Stimulated activated CD8-positive, alpha-beta memory T cell treated with anti-CD3 and anti-CD28 coated beads, Interleukin-7, amount 100 ng/mL, for 24 hours (primary cell): ENCODE results near the gene ANKRD39.
"Not testable (repeated sequence)": the region's sequence is repeated elsewhere in the genome, so short reads cannot be mapped to it uniquely, and the experiment has no call there.

ENCODE experiments used
- DNase-seq: peaks from one replicate; pipeline ENCODE4 v3.0.0-alpha.2; 2020; ENCODE audit warnings: low read depth

Gene ANKRD39

DNA sequence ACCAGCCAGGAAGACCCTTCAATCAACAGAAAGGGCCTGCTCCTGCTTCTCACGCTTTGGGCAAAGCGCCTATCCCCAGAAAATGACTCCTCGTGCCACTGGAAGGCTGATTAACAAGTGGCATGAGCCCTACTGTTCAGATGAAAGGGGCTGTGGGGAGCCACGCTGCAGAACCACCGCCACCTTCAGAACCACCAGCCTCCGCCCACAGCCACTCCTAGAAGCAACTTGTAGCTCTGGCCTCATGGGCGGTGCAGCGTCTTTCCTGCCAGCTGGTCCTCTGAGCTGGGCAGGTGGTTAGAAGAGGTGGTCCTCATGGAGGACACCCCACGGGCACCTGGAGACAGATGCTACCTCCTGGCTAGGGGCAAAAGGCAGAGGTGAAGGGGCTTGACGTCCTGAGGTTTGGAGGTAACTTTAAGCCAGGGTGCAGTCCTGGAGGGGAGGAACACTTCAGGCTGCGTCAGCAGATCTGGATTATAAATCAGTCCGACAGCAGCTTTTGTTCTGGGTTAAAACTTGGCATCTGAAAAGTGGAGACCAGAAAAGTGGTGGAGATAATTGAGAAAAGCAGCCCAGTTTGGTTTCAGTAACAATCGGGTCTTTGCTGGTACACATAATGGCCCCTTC, 12.9 kb upstream of the ANKRD39 start:
- no peak for DNase-seq

DNA sequence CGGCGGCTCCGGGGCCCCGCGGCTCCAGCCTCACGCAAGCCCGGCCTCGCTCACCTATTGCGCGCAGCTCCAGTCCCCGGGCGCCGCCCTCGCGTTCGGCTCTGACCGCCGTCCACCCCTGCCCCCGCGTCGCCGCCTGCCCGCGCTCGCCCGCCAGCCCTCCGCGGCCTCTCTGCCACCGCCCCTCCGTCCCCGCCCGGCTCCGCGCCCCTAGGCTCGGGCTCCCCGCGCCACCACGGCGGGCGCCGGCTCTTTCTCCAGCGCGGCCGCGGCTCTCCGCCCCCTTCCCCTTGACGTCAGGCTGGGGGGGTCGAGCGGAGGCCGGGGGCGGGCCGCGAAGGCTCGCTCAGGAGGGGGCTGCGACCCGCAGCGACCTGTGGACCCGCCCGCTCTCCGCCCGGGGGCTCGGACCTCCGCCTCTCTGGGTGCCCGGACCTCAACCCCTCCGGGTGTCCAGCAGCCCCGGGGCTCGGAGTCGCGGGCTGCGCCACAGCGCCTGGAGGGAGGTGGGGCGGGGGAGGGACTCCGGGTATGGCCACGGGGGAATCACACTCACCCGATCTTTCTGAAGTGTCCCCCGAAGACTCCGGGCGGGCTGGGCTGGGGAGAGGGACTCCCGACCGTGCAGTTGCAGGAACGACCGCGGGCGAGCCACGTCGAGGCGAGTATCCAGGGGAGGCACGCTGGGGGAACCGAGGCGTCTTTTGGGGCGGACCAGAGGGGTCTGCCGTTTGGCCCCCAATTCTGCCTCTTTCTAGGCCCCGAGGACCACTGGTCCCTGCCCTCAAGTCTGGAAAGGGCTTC, 12.2 kb upstream of the ANKRD39 start, which contains the start of gene SEMA4C:
TSS of gene SEMA4C (minus strand) at position 259 of the 804 bp plus-strand sequence. CDS start 2,194 bp downstream, outside the sequence.
- no peak for DNase-seq

DNA sequence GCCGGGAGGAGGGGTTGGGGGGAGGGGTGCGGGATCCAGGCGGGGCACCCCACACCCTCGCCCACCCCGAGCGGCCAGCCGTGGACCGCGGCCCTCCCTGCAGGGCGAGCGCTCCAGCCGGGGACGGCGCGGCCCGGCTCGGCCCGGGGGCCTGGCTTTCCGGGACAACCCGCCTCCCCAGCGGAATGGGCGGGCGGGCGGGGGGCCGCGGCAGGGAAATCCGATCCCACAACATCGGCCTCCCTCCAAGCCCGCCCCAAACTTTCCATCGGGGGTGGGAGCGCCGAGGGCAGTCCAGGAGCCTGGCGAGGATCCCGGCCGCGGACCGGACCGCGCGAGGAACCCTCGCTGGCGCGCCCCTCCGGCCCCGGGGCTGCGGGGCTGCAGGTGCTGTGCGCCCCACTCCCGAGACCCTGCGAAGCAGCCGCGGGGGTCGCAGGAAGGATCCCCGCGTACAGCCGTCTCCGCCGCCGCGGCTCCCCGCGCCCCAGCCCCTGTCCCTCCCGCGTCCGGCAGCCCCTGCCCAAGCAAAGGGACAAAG, 11.5 kb upstream of the ANKRD39 start:
- DNase-seq, result no peak

DNA sequence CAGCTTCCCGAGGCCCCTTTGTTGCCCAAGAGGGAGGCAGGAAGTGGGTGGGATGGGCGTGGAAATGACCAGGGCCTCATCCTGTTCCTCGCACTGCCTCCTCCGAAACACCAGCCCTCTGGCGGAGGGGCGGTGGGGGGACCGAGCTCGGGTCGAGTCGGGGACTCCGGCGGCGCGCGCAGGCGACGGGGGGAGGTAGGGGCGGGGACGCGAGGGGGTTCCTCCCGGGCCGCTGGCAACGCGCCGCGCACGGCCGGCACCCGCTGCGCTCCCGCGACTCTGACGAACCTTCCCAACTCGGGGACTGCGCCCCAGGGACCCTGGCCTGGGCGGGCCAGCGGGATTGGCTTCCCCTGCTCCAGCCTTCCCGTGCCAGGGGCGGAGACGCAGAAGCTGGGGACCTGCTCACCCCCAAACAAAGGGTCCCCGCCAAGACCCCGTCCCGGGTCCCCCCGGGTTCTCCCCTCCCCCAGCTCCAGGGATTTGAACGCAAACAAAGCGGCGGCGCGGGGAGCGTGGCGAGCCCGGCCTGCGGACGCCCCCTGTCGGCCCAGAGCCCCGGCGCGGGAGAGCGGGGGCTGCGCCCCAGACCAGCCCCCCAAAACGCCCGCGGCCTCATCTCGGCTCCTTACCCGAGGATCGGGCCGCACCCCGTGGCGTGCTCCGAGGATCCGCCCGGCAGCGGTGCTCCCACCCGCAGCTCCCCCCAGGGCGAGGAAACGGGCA, 10.9 kb upstream of the ANKRD39 start:
- DNase-seq, result no peak

DNA sequence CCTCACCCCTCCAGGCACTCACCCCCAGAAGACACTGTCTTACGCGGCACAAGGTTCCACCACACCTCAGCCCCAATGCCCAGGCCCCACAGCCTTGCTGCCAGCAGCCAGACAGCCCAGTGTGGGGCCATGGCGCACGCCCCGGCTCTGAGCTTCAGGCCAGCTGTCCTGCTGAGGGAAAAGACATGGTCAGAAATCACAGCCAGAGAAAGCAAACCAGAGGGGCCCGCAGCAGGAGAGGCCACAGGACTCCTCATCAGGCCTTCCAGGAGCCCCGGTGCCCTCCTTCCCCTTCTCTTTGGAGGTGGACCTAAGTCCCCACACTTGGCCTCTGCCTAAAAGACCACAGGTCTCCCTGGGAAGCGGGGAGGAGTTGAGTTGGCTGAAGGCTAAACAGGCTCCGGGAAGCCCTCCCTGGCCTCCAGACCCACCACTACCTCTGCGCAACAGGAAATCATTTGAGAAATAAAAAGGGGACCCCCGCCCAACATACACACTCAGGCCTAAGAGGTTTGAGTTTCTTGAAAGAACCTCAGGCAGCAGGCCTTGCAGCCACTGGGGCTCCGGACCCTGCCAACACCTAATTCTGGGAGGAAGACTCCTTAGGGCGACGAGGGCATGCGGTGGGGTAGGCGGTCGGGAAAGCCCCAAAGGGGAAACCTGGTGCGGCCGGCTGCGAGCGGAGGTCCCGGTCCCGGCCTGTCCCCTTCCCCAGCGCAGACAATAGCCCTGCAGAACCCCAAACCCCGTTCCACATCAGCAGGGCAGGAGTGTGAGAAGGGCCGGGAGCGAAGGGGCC, 10.1 kb upstream of the ANKRD39 start:
- DNase-seq, result no peak

DNA sequence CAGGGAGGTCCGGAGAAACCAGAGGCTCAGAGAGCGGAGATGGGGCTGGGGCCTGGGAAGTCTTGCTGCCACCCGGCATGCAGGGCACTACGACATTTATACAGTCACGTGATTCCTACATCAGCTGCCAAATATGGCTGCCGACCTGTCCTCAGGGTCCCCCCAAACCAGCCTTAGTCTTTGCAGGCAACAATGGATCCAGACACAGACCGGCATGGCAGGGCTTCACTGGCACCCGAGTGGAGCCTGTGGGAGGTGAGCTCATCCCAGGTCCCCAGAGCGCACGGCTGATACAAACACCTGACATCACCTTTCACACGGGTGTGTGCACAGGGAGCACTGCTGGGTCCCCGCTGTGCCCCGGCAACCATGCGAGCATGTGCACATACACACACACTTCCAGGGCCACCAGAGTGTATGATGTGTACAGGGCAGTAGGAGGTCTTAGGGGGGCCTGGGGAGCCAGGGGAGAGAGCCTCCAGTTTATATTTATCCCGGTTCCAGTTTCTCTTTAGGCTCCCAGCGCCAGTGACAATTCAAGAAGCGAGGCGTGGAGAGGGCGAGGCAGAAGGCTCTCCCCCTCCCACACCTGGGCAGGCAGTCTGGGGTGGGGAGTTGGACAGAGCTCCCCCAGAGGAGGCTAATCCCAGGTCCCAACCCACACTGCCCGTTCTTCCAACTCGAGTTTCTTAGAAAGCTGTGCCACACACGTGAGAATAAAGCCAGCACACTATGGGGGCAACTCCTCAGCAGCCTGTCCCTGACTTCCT, 9.4 kb upstream of the ANKRD39 start:
- DNase-seq, result no peak

DNA sequence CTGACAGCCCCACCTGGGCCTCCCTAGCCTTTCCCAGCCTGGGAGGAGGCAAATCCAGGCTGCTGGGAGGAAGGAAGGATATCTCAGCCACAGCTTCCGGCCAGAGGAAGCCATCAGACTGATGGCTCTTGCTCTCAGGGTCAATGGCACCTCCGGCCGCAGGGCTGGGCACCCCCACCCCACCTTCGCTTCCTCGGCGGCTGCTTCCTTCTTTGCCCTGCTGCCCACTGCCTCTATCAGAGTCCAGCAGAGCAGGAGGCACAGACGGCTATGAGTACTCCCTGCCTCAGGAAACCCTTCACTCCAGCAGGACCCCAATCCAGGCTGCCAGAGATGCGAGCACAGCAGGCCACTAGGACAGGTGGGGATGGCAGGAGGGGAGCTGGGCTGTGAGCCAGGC, 8.8 kb upstream of the ANKRD39 start:
- no peak for DNase-seq

DNA sequence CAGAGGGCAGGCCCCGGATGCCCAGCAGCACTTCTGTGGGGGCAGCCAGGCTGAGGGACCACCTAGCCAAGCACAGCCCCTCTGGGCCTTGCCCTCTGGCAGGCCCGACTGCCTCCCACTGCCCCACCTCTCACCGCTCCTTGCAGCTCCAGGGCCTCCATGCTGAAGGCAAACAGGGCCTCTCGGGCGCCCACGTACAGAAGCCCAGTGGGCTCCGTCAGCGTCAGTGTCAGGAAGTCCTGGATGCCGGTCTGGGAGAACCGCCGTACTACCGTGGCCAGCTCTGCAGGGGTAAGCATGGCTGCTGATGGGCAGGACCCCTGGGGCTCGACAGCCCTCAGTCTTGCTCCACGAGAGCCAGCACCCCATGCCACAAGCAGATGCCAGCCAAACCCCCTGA, 8.3 kb upstream of the ANKRD39 start:
- no peak for DNase-seq

DNA sequence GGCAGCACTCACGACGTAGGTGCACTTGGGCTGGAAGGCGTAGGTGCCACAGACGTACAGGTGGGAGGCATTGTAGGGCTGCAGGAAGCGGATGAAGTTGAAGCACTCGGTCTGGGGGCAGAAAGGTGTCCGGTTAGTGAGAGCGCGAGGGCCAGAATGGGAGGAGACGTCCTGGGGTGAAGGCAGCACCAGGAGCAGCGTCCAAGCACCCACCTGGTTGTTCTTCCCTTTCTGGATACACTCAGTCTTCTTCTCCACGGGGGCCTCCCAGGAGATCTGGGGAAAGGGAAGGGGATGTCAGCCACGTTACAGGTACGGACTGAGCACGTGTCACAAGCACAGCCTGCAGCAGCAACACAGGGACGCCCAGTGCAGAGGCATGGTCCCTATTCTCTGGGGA, 7.8 kb upstream of the ANKRD39 start:
- no peak for DNase-seq

DNA sequence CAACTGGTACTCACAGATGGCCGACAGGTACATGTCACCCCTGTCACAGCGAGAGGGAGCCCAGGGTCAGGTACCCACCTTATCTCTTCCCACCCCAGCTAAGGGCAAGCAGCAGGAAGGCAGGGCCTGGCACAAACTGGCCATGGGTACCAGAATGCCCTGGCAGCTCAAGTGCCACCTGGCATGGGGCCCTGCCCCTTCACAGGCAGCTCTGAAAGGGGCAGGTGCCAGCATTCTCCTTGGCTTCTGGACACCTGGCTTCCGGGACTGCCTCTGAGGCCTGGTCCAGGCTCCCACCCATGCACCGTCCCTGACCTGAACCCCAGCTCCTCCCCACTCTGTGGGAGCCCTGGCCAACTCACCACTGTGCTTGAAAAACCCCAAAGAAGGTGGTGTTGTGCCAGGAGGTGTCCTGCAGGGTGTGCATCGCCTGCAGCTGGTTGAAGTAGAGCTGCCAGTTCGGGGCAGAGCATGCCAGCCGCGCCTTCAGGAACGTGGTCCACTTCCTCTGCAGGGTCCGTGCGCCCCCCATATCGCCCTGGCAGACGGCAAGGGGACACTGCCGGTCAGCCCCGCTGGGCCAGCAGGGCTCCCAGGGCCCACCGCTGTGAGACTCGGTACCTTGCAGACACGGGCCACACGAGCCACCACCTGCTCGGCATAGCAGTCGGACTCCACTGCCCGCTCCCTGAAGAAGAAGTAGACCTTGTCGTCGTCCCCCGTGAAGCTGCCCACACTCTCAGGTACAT, 6.7 kb upstream of the ANKRD39 start:
- DNase-seq, result no peak

DNA sequence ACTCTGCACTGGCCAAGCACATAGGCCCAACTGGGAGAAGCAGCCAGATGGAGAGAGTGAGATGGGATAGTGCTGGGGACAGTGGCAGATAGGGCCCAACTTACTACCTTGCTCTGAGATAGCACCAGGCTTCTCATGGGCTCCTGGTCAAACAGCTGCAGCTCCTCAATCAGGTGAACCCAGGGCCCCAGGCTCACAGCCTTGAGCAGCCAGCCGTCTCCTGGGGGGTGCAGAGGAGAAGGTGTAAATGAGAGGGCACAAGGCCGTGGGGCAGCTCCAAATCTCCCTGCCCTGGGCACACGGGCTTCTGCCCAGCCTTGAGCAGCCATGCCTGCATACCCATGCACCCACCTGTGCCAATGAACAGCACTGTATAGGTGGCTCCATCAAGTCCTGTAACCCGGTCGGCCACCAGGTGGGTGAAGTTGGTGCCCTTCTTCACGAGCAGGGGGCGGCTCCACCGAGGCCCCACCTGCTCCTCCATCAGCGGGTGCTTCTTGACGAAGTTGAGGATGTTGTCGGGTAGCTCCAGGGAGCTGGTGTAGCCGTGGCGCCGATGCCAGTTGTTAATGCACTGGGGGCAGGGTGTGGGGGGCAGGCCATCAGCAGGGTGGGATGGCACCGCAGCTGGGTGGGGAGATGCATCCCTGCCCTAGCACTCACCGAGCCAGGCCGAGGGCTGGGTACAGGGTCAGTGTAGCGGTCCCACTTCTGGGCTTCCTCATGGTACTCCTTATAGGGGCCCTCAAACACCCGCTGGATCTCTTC, 5.9 kb upstream of the ANKRD39 start:
- no peak for DNase-seq

DNA sequence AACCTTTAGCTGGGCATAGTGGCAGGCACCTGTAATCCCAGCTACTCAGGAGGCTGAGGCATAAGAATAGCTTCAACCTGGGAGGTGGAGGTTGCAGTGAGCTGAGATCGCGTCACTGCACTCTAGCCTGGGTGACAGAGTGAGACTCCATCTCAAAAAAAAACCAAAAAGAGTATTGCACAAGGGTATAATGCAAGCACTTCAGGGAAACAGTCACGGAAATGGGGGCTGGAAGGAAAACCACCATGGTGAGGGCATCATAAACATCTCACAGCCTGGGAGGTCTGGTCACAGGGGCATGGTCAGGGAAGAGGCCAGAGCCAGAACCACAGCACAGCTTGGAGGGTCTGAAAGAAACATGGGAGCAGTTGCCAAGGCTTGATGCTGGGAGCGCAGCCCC, 5.2 kb upstream of the ANKRD39 start:
- DNase-seq, result not testable (repeated sequence)

DNA sequence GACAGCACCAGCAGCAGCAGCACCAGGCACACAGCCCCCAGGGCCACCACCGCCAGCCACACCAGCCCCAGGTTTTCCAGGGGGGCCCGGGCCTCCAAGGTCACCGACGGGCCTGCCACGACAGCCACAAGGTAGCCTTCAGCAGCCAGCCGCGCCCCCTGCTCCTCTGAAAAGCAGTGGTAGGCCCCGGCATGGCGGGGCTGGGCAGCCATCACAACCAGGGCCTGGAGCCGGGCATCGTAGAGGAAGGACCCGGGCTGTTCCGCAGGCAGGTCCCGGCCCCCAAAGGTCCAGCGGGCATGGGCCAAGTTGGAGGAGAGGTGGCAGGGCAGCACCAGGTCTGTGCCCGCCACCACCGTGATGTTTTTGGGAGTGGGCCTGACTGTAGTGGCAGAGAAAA, 3.3 kb upstream of the ANKRD39 start:
- no peak for DNase-seq

DNA sequence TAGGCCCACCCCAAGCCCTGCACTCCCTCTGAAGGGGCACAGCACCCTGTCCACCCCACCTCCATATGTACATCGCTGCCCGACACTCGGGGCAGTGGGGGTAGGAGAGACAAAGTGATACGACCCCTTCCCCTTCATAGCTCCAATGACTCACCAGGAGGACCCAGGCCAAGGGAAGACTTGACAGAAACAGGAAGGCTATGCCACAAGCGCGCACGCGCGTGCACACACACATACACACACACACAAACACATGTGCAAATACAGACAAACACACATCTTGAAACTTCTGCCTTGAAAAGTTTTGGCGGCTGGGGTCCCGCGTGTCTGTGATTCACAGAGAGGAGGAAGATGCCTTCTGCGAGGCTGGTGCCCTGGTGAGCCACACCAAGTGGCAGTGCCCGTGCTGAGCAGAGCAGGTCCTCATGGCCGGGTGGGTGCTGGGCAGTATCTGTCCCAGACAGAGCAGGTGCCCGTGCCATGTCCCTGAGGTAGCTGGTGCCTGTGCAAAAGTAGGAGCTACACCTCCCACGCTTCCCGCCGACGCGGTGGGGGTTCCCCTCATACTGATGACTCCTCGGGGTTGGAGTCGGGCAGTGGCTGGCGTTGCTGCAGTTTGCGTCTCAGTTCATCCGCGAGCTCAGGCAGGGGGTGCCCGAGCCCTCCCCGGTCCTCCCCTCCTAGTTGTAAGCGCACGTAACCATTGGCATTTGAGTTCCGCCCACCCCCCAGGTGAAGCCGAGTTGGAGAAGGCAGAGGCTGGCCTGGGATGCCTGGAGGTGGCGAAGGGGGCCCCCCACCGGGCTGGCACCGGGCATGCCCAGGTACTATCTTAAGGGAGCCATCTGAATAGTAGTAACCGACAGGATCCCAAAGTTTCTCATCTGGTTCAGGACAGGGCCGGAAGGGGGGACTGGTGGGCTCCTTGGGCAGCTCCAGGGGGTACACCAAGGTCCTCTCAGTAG, 2.5 kb upstream of the ANKRD39 start:
- no peak for DNase-seq

DNA sequence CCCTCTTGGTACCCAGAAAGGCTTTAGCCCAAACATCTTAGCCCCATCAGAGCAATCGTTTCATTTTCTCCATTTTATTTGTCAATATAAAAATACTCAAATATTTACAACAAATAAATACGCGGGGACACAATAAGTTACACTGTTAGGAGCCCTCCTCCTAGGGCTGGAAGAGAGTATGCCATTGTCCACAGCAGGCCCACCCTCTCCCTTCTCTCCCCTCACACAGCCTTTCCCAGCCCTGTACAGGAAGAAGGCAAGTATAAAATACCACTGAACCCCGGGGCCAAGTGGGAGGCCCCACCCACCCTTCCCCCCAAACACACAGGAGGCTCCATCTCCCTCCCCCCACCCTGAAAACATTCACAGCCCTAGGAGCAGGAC, 1.9 kb upstream of the ANKRD39 start:
- DNase-seq, result no peak

DNA sequence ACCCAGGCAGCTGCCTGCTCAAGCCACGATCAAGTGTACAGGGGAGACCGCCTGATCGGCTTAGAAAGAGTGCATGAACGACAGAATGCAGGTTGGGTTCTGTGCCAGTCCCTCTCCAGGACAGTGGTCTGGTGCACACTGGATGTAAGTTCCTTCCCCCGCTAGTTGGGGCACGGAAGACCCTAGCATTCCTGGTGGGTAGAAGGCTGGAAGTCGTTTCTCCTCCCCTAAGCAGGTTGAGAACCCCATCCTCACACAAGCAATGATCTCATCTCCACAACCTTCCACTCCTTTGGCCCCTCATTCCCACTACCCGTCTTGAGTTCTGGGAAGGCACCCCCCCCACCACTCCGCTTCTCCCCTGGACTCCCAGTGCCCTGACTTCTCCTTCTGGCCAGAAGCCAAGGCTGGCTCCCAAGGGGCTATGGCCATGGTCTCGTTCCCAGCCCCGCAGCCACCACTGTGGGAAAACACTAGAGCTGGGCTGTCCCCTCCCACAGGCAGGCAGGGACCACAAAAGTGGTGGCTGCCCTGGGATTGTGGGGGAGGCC, 1.4 kb upstream of the ANKRD39 start:
- DNase-seq, result no peak

DNA sequence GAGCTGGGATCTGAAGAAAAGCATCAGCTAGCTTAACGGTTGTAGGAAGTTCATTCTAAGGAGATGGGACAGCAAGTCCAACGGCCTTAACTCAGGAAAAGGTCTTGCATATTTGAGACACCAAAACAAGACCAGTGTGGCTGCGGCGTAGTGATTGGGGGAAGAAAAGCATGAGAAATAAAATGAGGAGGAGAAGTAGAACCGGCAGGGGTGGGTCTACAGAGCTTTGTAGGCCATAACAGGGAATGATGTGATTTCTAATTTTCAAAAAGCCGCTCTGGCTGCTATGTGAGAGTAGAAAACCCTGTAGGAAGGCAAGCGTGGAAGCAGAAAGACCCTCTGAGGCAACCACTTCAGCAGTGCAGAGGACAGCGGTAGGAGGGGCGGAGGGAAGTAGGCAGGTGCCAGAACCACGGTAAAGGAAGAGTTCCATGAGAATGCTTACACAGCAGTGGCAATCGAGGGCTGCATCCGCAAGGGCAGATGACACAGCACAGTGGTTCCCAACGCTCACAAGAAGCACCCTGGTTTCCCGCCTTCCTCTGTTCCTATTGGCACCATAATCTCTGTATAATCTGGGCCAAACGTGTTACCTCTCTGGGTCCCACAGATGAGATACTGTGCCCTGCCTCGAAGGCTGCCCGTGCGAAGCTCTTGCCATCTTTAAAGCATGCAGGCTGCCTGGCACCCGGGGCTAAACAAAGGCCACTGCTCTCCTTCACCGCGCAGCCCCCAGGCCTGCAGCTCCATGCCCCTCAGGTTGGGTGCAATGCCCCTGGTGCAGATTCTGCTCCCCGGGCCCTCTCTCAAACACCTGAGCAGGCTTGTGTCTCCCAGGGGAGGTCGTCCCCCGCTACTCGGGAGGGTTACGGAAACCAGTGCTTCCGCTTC, 795 bp downstream of the ANKRD39 start:
- DNase-seq, result no peak
